ENCODE data around the gene WDR86. TPM values are rescaled to one million over a fixed set of nuclear protein-coding genes. Genes with fewer than 3 reads are reported as not detected.

WDR86 gene
- total RNA-seq, 4 donors from 2014 or later = 82.9 to 142 (median 115) TPM

GRCh38 chr7:151423936-151424335 is 14.1 kb upstream of the WDR86 start:
- H3K4me1 ChIP-seq = peaks cover 0 to 40% (median 30%) of the 10 kb centered on the region in 4 donors
- TF ChIP-seq CTCF (IDR thresholded peaks at IDR 0.05) (no peak), EP300 (IDR thresholded peaks at IDR 0.05) (no peak), POLR2A (IDR thresholded peaks at IDR 0.05) (no peak)
- no peak overlapping the region for H3K4me3 ChIP-seq
- no peaks in the 10 kb centered on the region for H3K36me3 ChIP-seq
- H3K27ac ChIP-seq = no peak overlapping the region
- peaks cover 0 to 28% (median 2%) of the 10 kb centered on the region in 4 donors for H3K9me3 ChIP-seq
- DNase-seq (ENCODE audit: low spot score in 2 of 2) = no peak
- 88 to 90% methylated on average over 5 of the region's 5 CpGs for WGBS, 2 donors
- no peaks in the 10 kb centered on the region for H3K27me3 ChIP-seq

- WGBS, 2 donors = 77 to 84% methylated on average over 7 of the region's 7 CpGs
- peaks cover 0 to 30% (median 2%) of the 10 kb centered on the region in 4 donors for H3K9me3 ChIP-seq
- no peaks in the 10 kb centered on the region for H3K27me3 ChIP-seq
- no peak for TF ChIP-seq CTCF (IDR thresholded peaks at IDR 0.05)
- no peak for TF ChIP-seq POLR2A (IDR thresholded peaks at IDR 0.05)
- no peak for TF ChIP-seq EP300 (IDR thresholded peaks at IDR 0.05)
- H3K36me3 ChIP-seq = no peaks in the 10 kb centered on the region
- no peak overlapping the region for H3K27ac ChIP-seq
- H3K4me3 ChIP-seq = no peak overlapping the region
- H3K4me1 ChIP-seq = peaks cover 0 to 33% (median 23%) of the 10 kb centered on the region in 4 donors
- DNase-seq (ENCODE audit: low spot score in 2 of 2) = no peak
Observed at GRCh38 chr7:151423226-151423625, 13.4 kb upstream of the WDR86 start.

- TF ChIP-seq EP300 (IDR thresholded peaks at IDR 0.05) (no peak), POLR2A (IDR thresholded peaks at IDR 0.05) (no peak), CTCF (IDR thresholded peaks at IDR 0.05) (no peak)
- Histone ChIP-seq H3K36me3 (no peaks in the 10 kb centered on the region), H3K4me1 (peaks cover 0 to 23% (median 15%) of the 10 kb centered on the region in 4 donors), H3K9me3 (peaks cover 0 to 30% (median 2%) of the 10 kb centered on the region in 4 donors), H3K27me3 (no peaks in the 10 kb centered on the region), H3K27ac (no peak overlapping the region), H3K4me3 (no peak overlapping the region)
- WGBS, 2 donors = 71 to 94% methylated on average over 5 of the region's 5 CpGs
- DNase-seq (ENCODE audit: low spot score in 2 of 2) = no peak
Observed at GRCh38 chr7:151422212-151422611, 12.4 kb upstream of the WDR86 start.

GRCh38 chr7:151420144-151420543 is 10.3 kb upstream of the WDR86 start:
- peaks cover 0 to 30% (median 2%) of the 10 kb centered on the region in 4 donors for H3K9me3 ChIP-seq
- H3K4me1 ChIP-seq = peaks cover 0 to 17% (median 3%) of the 10 kb centered on the region in 4 donors
- peak overlapping the region in 2 of 4 donors; percentile 52 to 56 for H3K27ac ChIP-seq
- WGBS, 2 donors = 48 to 49% methylated on average over 5 of the region's 5 CpGs
- H3K27me3 ChIP-seq = no peaks in the 10 kb centered on the region
- no peaks in the 10 kb centered on the region for H3K36me3 ChIP-seq
- H3K4me3 ChIP-seq = no peak overlapping the region
- no peak for TF ChIP-seq EP300 (IDR thresholded peaks at IDR 0.05)
- no peak for TF ChIP-seq POLR2A (IDR thresholded peaks at IDR 0.05)
- TF ChIP-seq CTCF (IDR thresholded peaks at IDR 0.05) = no peak
- DNase-seq (ENCODE audit: low spot score in 2 of 2) = no peak

GRCh38 chr7:151416941-151417315 is 7.1 kb upstream of the WDR86 start:
- no peaks in the 10 kb centered on the region for H3K36me3 ChIP-seq

More at GRCh38 chr7:151416941-151417315, 7.1 kb upstream of the WDR86 start:
- Histone ChIP-seq H3K4me3 (no peak overlapping the region), H3K4me1 (peaks cover 0 to 17% (median 2%) of the 10 kb centered on the region in 4 donors), H3K27me3 (no peaks in the 10 kb centered on the region), H3K9me3 (peaks cover 0 to 25% (median 2%) of the 10 kb centered on the region in 4 donors), H3K27ac (peak overlapping the region in 2 of 4 donors; percentile 73 to 77)
- TF ChIP-seq EP300 (IDR thresholded peaks at IDR 0.05) (peak in 1 of 2 donors; percentile 34), POLR2A (IDR thresholded peaks at IDR 0.05) (no peak)
- no peak for DNase-seq (ENCODE audit: low spot score in 2 of 2)
- WGBS, 2 donors = 42 to 43% methylated on average over 11 of the region's 11 CpGs
